Peyer's patch (tissue), 4 donors: ENCODE results near the gene LSM3.

Experiments used
- POLR2A ChIP-seq, 2 donors: fragments of 450-650 bp; IDR thresholded peaks; one replicate each; pipeline ENCODE4 v1.5.1; 2017; ENCODE audit warnings: antibody characterized with exemption in 2 of 2, mild to moderate bottlenecking in 2 of 2, moderate library complexity in 2 of 2
- TF ChIP-seq, protein P1 (sequence below), 6 experiments: fragments of 450-650 bp in 4 of 6; fragments of 200-600 bp in 2 of 6; sonication (generic) in 1 of 6; IDR thresholded peaks; one replicate each; pipeline ENCODE4 v1.5.1; 2017 to 2019; ENCODE audit warnings: antibody characterized with exemption in 6 of 6, mild to moderate bottlenecking in 3 of 6, moderate library complexity in 1 of 6

DNA sequence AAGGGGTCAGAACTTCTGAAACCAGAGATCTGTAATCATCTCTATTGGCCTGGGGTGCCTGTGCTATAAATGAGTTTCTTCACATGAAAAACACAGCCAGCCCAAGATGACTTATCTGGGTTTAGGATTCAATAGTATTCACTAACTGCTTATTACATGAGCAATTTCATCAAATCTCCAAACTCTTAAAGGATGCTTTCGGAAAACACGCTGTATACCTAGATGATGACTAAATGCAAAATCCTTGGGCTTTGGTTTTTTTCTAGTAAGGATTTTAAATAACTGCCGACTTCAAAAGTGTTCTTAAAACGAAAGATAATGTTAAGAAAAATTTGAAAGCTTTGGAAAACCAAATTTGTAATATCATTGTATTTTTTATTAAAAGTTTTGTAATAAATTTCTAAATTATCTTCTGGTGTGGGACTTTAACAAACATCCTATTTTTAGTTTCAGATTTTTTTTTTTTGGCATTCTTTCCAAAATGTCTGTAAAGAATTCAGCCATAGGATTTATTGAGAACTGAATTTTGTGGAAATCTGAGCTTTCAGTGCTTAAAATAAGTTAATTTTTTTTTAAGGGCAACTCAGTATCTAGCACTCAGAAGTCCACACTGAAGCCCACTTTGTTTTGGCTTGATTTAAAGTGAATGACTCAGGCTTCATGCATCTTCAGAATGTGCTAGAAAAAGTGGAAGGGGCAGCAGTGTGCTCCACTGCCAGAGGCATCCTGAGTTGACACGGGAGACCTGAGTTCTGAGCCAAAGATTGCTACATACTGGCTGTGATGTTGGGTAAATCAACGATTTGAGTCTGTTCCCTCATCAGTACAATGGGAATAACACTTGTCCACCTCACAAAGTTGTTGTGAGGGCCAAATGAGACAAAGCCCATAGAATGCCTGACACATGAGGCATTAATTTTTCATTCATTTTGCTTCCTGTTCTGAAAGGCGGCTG lies 35.1 kb upstream of the LSM3 start:
- TF ChIP-seq POLR2A (IDR thresholded peaks at IDR 0.05), result no peak
- TF ChIP-seq, protein P1, sequence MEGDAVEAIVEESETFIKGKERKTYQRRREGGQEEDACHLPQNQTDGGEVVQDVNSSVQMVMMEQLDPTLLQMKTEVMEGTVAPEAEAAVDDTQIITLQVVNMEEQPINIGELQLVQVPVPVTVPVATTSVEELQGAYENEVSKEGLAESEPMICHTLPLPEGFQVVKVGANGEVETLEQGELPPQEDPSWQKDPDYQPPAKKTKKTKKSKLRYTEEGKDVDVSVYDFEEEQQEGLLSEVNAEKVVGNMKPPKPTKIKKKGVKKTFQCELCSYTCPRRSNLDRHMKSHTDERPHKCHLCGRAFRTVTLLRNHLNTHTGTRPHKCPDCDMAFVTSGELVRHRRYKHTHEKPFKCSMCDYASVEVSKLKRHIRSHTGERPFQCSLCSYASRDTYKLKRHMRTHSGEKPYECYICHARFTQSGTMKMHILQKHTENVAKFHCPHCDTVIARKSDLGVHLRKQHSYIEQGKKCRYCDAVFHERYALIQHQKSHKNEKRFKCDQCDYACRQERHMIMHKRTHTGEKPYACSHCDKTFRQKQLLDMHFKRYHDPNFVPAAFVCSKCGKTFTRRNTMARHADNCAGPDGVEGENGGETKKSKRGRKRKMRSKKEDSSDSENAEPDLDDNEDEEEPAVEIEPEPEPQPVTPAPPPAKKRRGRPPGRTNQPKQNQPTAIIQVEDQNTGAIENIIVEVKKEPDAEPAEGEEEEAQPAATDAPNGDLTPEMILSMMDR (IDR thresholded peaks at IDR 0.05), result no peak
